Neuronal stem cell (in vitro differentiated cells): Measurements from ENCODE around the gene KRT27.

Source experiments
- DNase-seq: peaks from one replicate; pipeline ENCODE4 v3.0.0-alpha.2; 2013; ENCODE audit warnings: low spot score
- H2AFZ ChIP-seq: one replicate; pipeline ENCODE4 v1.6.1; 2013; ENCODE audit warnings: mild to moderate bottlenecking, low read length, inconsistent platforms
- H2AK5ac ChIP-seq: 2 replicates; pipeline ENCODE4 v1.6.1; 2013; ENCODE audit warnings: low read depth, mild to moderate bottlenecking, inconsistent platforms, low read length, moderate library complexity, mixed read lengths
- H2BK120ac ChIP-seq: 2 replicates; pipeline ENCODE4 v1.6.1; 2013; ENCODE audit warnings: low read depth, mild to moderate bottlenecking, inconsistent platforms, low read length, moderate library complexity, mixed read lengths
- H2BK12ac ChIP-seq: one replicate; pipeline ENCODE4 v1.6.1; 2013; ENCODE audit warnings: low read length, inconsistent platforms
- H2BK15ac ChIP-seq: 2 replicates; pipeline ENCODE4 v1.6.1; 2013; ENCODE audit warnings: mild to moderate bottlenecking, low read length, inconsistent platforms, mixed read lengths
- H2BK5ac ChIP-seq: one replicate; pipeline ENCODE4 v1.6.1; 2013; ENCODE audit warnings: inconsistent platforms, mild to moderate bottlenecking, low read length, moderate library complexity
- H3K14ac ChIP-seq: one replicate; pipeline ENCODE4 v1.6.1; 2013; ENCODE audit warnings: low read length, inconsistent platforms
- H3K18ac ChIP-seq: 2 replicates; pipeline ENCODE4 v1.6.1; 2013; ENCODE audit warnings: low read length, inconsistent platforms
- H3K23ac ChIP-seq: 2 replicates; pipeline ENCODE4 v1.6.1; 2013; ENCODE audit warnings: low read depth, mild to moderate bottlenecking, mixed read lengths, low read length, inconsistent platforms; ENCODE audit not compliant: poor library complexity
- H3K27ac ChIP-seq: replicated peaks from 3 replicates; pipeline ENCODE4 v1.5.1; 2013; ENCODE audit warnings: low read length, inconsistent platforms
- H3K27me3 ChIP-seq, 3 experiments: 2 replicates each; pipeline ENCODE4 v1.6.1; 2013; ENCODE audit warnings: low read length in 3 of 3, mild to moderate bottlenecking in 2 of 3, inconsistent platforms in 1 of 3, low read depth in 1 of 3, mixed read lengths in 1 of 3, moderate library complexity in 1 of 3; ENCODE audit not compliant: control insufficient read depth in 3 of 3, insufficient read depth in 3 of 3
- H3K36me3 ChIP-seq, 2 donors: replicated peaks in 1 of 2; 2 replicates each; pipeline ENCODE4 v1.6.1; 2013; ENCODE audit warnings: low read length in 2 of 2; ENCODE audit not compliant: control insufficient read depth in 2 of 2, insufficient read depth in 2 of 2
- H3K4ac ChIP-seq: 2 replicates; pipeline ENCODE4 v1.6.1; 2013; ENCODE audit warnings: inconsistent platforms, mild to moderate bottlenecking, low read length, moderate library complexity
- H3K4me1 ChIP-seq, 2 donors: 1 replicate in 1 of 2; 2 replicates in 1 of 2; pipeline ENCODE4 v1.6.1; 2013; ENCODE audit warnings: low read length in 2 of 2, low read depth in 1 of 2; ENCODE audit not compliant: control insufficient read depth in 2 of 2, insufficient read depth in 1 of 2
- H3K4me2 ChIP-seq: one replicate; pipeline ENCODE4 v1.6.1; 2013; ENCODE audit warnings: mild to moderate bottlenecking, low read length, inconsistent platforms; ENCODE audit not compliant: insufficient read depth, poor library complexity, severe bottlenecking
- H3K4me3 ChIP-seq, 2 donors: 2 replicates each; pipeline ENCODE4 v1.5.1; 2013; ENCODE audit warnings: low read length in 2 of 2, mild to moderate bottlenecking in 2 of 2, inconsistent platforms in 1 of 2, moderate library complexity in 1 of 2
- H3K79me1 ChIP-seq: one replicate; pipeline ENCODE4 v1.6.1; 2013; ENCODE audit warnings: low read depth, mild to moderate bottlenecking, inconsistent platforms, low read length, moderate library complexity
- H3K9ac ChIP-seq: one replicate; pipeline ENCODE4 v1.6.1; 2013; ENCODE audit warnings: mild to moderate bottlenecking, low read depth, low read length, inconsistent platforms; ENCODE audit not compliant: poor library complexity
- H3K9me3 ChIP-seq, 2 donors: replicated peaks in 1 of 2; 2 replicates each; pipeline versions ENCODE3 to v1.6.1; 2013; ENCODE audit warnings: low read length in 2 of 2, mild to moderate bottlenecking in 2 of 2, inconsistent platforms in 1 of 2, low read depth in 1 of 2, mixed read lengths in 1 of 2, moderate library complexity in 1 of 2; ENCODE audit not compliant: control insufficient read depth in 2 of 2, insufficient read depth in 1 of 2
- H4K8ac ChIP-seq: one replicate; pipeline ENCODE4 v1.6.1; 2013; ENCODE audit warnings: low read depth, mild to moderate bottlenecking, inconsistent platforms, low read length, moderate library complexity
- H4K91ac ChIP-seq: one replicate; pipeline ENCODE4 v1.6.1; 2013; ENCODE audit warnings: low read length, low read depth, mild to moderate bottlenecking, inconsistent platforms; ENCODE audit not compliant: poor library complexity
- WGBS, 2 donors: extraction: QIAGEN DNeasy Blood & Tissue Kit; methylation state at CpG; one replicate each; pipeline ENCODE4 v1.1.7; 2013; ENCODE audit warnings: missing lambda C conversion rate in 2 of 2, mixed read lengths in 1 of 2; ENCODE audit not compliant: insufficient read length in 2 of 2, insufficient replicate concordance in 1 of 2; ENCODE audit errors: extremely low coverage in 2 of 2; 5-methylcytosine and 5-hydroxymethylcytosine counted together

The KRT27 gene

GRCh38 chr17:40825599-40825998 is 43.2 kb upstream of the KRT27 start:
- no peak overlapping the region for H2BK15ac ChIP-seq
- no peaks in the 10 kb centered on the region for H3K4me1 ChIP-seq
- H3K9me3 ChIP-seq, result peaks cover 1 to 5% of the 10 kb centered on the region in 2 donors
- H3K4ac ChIP-seq, result no peak overlapping the region
- H2BK120ac ChIP-seq, result no peak overlapping the region
- no peak overlapping the region for H3K27ac ChIP-seq
- peaks cover 3 to 4% of the 10 kb centered on the region in 2 donors for H3K36me3 ChIP-seq
- no peak overlapping the region for H3K9ac ChIP-seq
- no CpG with 5 or more reads among the region's 2 CpGs for WGBS, 2 donors
- H4K8ac ChIP-seq, result no peak overlapping the region
- H3K4me3 ChIP-seq, result no peak overlapping the region
- no peak overlapping the region for H3K14ac ChIP-seq
- no peak overlapping the region for H2AFZ ChIP-seq
- no peak overlapping the region for H4K91ac ChIP-seq
- H3K27me3 ChIP-seq, result no peaks in the 10 kb centered on the region
- H3K4me2 ChIP-seq, result no peak overlapping the region
- H2AK5ac ChIP-seq, result no peak overlapping the region
- no peak overlapping the region for H2BK5ac ChIP-seq
- H3K79me1 ChIP-seq, result no peaks in the 10 kb centered on the region
- no peak overlapping the region for H3K18ac ChIP-seq
- H3K23ac ChIP-seq, result no peak overlapping the region
- no peak for DNase-seq
- H2BK12ac ChIP-seq, result no peak overlapping the region

GRCh38 chr17:40824015-40824832 is 41.9 kb upstream of the KRT27 start:
- Histone ChIP-seq H2BK15ac (no peak overlapping the region), H3K4me1 (peaks cover 0 to 2% of the 10 kb centered on the region in 2 donors), H3K36me3 (peaks cover 3 to 4% of the 10 kb centered on the region in 2 donors), H2AK5ac (no peak overlapping the region), H3K9ac (no peak overlapping the region), H3K27ac (no peak overlapping the region), H3K27me3 (no peaks in the 10 kb centered on the region), H2BK5ac (no peak overlapping the region), H2AFZ (no peak overlapping the region), H3K79me1 (no peaks in the 10 kb centered on the region), H3K18ac (no peak overlapping the region), H4K91ac (no peak overlapping the region), H4K8ac (no peak overlapping the region), H3K14ac (no peak overlapping the region), H3K23ac (no peak overlapping the region), H3K9me3 (peaks cover 0 to 1% of the 10 kb centered on the region in 2 donors), H2BK12ac (no peak overlapping the region), H3K4ac (no peak overlapping the region), H2BK120ac (no peak overlapping the region), H3K4me3 (no peak overlapping the region), H3K4me2 (no peak overlapping the region)
- no CpG with 5 or more reads among the region's 1 CpG for WGBS, 2 donors
- no peak for DNase-seq

- H2BK15ac ChIP-seq, result no peak within 1 kb of the TSS
- H3K18ac ChIP-seq, result no peak within 1 kb of the TSS
- no peak within 1 kb of the TSS for H2AFZ ChIP-seq
- no peak within 1 kb of the TSS for H3K27ac ChIP-seq
- no peak for DNase-seq
- H3K9ac ChIP-seq, result no peak within 1 kb of the TSS
- H3K27me3 ChIP-seq, result no peaks in the 10 kb centered on the region
- no peak within 1 kb of the TSS for H3K14ac ChIP-seq
- H2BK120ac ChIP-seq, result no peak within 1 kb of the TSS
- peaks cover 0 to 2% of the 10 kb centered on the region in 2 donors for H3K4me1 ChIP-seq
- H2BK12ac ChIP-seq, result no peak within 1 kb of the TSS
- no peak within 1 kb of the TSS for H3K4me3 ChIP-seq
- peaks cover 0 to 1% of the 10 kb centered on the region in 2 donors for H3K9me3 ChIP-seq
- H3K23ac ChIP-seq, result no peak within 1 kb of the TSS
- H2AK5ac ChIP-seq, result no peak within 1 kb of the TSS
- H2BK5ac ChIP-seq, result no peak within 1 kb of the TSS
- no CpG with 5 or more reads among the region's 7 CpGs for WGBS, 2 donors
- H4K91ac ChIP-seq, result no peak within 1 kb of the TSS
- no peak within 1 kb of the TSS for H3K4ac ChIP-seq
- no peaks in the 10 kb centered on the region for H3K79me1 ChIP-seq
- peak within 1 kb of the TSS; percentile 86 for H4K8ac ChIP-seq
- peaks cover 5 to 9% of the 10 kb centered on the region in 2 donors for H3K36me3 ChIP-seq
- H3K4me2 ChIP-seq, result no peak within 1 kb of the TSS
Measured at GRCh38 chr17:40822132-40822812, 39.9 kb upstream of the KRT27 start, which contains the start of gene KRT10. Gene KRT10, minus strand, starts transcription at chr17:40822614. Its CDS starts 29 bp downstream, at chr17:40822585.

GRCh38 chr17:40821536-40821935 is 39.2 kb upstream of the KRT27 start:
- no peak overlapping the region for H3K9ac ChIP-seq
- no peak overlapping the region for H2BK120ac ChIP-seq
- H3K18ac ChIP-seq, result no peak overlapping the region
- H2BK15ac ChIP-seq, result no peak overlapping the region
- H3K79me1 ChIP-seq, result no peaks in the 10 kb centered on the region
- DNase-seq, result no peak
- no peak overlapping the region for H4K91ac ChIP-seq
- no peak overlapping the region for H3K4ac ChIP-seq
- H3K27ac ChIP-seq, result no peak overlapping the region
- H3K27me3 ChIP-seq, result no peaks in the 10 kb centered on the region
- no peak overlapping the region for H2AK5ac ChIP-seq
- H2AFZ ChIP-seq, result no peak overlapping the region
- H4K8ac ChIP-seq, result no peak overlapping the region
- H3K4me2 ChIP-seq, result no peak overlapping the region
- no peak overlapping the region for H3K4me3 ChIP-seq
- H3K36me3 ChIP-seq, result peaks cover 7 to 16% of the 10 kb centered on the region in 2 donors
- peaks cover 0 to 2% of the 10 kb centered on the region in 2 donors for H3K4me1 ChIP-seq
- H3K23ac ChIP-seq, result no peak overlapping the region
- H2BK5ac ChIP-seq, result no peak overlapping the region
- H3K14ac ChIP-seq, result no peak overlapping the region
- peaks cover 0 to 1% of the 10 kb centered on the region in 2 donors for H3K9me3 ChIP-seq
- H2BK12ac ChIP-seq, result no peak overlapping the region
